GM21423 (cell line): ENCODE measurements around the gene PCDHA8.
"Not testable (repeated sequence)": the region's sequence is repeated elsewhere in the genome, so short reads cannot be mapped to it uniquely, and the experiment has no call there.

ENCODE experiments used
- ATAC-seq: cut with Tn5 transposase; IDR thresholded peaks from one replicate; pipeline ENCODE4 v1.9.1; 2021; ENCODE audit warnings: mild to moderate bottlenecking, moderate library complexity; ENCODE audit not compliant: unreplicated experiment

PCDHA8 gene, protein sequence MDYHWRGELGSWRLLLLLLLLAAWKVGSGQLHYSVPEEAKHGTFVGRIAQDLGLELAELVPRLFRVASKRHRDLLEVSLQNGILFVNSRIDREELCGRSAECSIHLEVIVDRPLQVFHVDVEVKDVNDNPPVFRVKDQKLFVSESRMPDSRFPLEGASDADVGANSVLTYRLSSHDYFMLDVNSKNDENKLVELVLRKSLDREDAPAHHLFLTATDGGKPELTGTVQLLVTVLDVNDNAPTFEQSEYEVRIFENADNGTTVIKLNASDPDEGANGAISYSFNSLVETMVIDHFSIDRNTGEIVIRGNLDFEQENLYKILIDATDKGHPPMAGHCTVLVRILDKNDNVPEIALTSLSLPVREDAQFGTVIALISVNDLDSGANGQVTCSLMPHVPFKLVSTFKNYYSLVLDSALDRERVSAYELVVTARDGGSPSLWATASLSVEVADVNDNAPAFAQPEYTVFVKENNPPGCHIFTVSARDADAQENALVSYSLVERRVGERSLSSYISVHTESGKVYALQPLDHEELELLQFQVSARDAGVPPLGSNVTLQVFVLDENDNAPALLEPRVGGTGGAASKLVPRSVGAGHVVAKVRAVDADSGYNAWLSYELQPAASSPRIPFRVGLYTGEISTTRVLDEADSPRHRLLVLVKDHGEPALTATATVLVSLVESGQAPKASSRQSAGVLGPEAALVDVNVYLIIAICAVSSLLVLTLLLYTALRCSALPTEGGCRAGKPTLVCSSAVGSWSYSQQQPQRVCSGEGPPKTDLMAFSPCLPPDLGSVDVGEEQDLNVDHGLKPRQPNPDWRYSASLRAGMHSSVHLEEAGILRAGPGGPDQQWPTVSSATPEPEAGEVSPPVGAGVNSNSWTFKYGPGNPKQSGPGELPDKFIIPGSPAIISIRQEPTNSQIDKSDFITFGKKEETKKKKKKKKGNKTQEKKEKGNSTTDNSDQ

DNA sequence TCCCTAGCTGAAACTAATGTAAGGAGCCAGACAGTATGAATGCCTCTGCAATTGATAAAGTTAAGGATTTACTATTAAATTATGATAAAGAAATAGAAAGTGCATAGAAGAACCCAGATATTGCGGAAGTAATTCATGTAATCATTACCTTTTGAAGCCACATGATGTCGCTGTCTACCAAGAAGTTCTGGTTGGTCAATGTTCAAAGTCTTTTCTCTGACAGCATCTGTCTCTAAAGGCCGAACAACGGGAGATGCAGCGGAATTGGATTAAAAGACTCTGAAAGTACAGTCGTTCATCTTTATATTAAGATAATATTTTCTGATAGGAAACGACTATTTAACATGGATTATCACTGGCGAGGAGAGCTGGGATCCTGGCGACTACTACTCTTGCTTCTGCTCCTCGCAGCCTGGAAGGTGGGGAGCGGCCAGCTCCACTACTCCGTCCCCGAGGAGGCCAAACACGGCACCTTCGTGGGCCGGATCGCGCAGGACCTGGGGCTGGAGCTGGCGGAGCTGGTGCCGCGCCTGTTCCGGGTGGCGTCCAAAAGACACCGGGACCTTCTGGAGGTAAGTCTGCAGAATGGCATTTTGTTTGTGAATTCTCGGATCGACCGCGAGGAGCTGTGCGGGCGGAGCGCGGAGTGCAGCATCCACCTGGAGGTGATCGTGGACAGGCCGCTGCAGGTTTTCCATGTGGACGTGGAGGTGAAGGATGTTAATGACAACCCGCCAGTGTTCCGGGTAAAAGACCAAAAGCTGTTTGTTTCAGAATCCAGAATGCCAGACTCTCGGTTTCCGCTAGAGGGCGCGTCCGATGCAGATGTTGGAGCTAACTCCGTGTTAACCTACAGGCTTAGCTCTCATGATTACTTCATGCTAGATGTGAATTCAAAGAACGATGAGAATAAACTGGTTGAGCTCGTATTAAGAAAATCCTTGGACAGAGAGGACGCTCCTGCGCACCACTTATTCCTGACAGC is at the start of gene PCDHA8:
Gene PCDHA8 (plus strand): TSS at position 210 of the 985 bp plus-strand sequence. CDS start 135 bp downstream, at position 345.
- no peak for ATAC-seq

DNA sequence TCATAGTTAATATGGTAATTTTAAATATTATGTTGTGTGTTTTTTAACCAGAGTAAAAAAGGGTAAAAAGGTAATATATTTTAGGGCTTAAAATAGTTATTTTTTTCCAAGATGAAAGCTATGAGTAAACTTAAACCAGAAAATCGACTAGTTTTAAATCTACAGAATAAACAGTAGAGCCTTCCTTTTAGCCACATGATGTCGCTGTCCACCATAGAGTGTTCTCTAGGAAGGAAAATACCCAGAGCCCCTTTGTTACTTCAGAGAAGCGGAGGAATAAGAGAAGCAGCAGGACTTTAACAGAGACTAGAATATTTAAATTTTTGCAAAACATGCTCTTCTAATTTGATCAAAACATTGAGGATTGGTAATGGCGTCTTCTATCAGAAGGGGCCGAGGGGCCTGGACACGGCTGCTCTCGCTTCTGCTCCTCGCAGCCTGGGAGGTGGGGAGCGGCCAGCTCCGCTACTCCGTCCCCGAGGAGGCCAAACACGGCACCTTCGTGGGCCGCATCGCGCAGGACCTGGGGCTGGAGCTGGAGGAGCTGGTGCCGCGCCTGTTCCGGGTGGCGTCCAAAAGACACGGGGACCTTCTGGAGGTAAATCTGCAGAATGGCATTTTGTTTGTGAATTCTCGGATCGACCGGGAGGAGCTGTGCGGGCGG is 46.3 kb upstream of the PCDHA8 start, which contains the start of gene PCDHA2:
Gene PCDHA2 (plus strand): TSS at position 258 of the 664 bp plus-strand sequence.
- ATAC-seq = no peak

DNA sequence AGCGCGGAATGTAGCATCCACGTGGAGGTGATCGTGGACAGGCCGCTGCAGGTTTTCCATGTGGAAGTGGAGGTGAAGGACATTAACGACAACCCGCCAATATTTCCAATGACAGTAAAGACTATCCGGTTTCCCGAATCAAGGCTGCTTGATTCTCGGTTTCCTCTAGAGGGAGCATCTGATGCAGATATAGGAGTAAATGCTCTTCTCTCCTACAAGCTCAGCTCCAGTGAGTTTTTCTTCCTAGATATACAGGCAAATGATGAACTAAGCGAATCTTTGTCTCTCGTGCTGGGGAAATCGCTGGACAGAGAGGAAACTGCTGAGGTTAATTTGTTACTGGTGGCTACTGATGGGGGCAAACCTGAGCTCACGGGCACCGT is 45.7 kb upstream of the PCDHA8 start:
- ATAC-seq = no peak

DNA sequence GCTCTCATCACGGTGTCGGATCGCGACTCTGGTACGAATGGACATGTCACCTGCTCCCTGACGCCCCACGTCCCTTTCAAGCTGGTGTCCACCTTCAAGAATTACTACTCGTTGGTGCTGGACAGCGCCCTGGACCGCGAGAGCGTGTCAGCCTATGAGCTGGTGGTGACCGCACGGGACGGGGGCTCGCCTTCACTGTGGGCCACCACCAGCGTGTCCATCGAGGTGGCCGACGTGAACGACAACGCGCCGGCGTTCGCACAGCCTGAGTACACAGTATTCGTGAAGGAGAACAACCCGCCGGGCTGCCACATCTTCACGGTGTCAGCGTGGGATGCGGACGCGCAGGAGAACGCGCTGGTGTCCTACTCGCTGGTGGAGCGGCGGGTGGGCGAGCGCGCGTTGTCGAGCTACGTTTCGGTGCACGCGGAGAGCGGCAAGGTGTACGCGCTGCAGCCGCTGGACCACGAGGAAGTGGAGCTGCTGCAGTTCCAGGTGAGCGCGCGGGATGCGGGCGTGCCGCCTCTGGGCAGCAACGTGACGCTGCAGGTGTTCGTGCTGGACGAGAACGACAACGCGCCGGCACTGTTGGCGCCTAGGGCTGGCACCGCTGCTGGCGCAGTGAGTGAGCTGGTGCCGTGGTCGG is 44.8 kb upstream of the PCDHA8 start:
- ATAC-seq = not testable (repeated sequence)

DNA sequence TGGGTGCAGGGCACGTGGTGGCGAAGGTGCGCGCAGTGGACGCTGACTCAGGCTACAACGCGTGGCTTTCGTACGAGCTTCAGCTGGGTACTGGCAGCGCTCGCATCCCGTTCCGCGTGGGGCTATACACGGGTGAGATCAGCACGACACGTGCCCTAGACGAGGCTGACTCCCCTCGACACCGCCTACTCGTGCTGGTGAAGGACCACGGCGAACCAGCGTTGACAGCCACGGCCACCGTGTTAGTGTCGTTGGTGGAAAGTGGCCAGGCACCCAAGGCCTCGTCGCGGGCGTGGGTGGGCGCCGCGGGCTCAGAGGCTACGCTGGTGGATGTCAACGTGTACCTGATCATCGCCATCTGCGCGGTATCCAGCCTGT is 44.3 kb upstream of the PCDHA8 start:
- no peak for ATAC-seq

DNA sequence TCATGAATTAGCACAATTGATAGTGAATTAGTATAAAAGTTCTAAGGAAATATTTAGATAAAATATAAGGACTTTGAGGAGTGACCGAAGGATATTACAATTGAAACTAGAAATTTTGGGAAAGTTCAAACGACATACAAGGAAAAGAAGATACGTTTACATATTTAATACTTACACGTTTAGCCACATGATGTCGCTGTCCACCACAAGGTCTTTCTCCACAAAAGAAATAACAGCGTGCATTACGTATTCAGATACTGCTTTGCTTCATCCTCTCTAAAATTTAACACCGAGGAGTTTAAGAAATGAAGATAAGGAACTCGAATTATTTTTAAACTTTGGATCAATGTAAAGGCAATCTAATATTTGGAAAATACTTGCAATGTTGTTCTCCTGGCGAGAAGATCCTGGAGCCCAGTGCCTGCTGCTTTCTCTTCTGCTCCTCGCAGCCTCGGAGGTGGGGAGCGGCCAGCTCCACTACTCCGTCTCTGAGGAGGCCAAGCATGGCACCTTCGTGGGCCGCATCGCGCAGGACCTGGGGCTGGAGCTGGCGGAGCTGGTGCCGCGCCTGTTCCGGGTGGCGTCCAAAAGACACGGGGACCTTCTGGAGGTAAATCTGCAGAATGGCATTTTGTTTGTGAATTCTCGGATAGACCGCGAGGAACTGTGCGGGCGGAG is 40.0 kb upstream of the PCDHA8 start, which contains the start of gene PCDHA3:
Gene PCDHA3 (plus strand): TSS at position 242 of the 678 bp plus-strand sequence.
- ATAC-seq = no peak

DNA sequence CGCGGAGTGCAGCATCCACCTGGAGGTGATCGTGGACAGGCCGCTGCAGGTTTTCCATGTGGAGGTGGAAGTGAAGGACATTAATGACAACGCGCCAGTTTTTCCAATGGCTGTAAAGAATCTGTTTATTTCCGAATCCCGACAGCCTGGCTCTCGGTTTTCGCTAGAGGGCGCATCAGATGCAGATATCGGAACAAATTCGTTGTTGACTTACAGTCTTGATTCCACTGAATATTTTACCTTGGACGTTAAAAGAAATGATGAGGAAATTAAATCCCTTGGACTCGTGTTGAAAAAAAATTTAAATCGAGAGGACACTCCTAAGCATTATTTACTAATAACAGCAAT is 39.5 kb upstream of the PCDHA8 start:
- ATAC-seq = no peak

DNA sequence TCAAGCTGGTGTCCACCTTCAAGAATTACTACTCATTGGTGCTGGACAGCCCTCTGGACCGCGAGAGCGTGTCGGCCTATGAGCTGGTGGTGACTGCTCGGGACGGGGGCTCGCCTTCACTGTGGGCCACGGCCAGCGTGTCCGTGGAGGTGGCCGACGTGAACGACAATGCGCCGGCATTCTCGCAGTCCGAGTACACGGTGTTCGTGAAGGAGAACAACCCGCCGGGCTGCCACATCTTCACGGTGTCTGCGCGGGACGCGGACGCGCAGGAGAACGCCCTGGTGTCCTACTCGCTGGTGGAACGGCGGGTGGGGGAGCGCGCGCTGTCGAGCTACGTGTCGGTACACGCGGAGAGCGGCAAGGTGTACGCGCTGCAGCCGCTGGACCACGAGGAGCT is 38.6 kb upstream of the PCDHA8 start:
- not testable (repeated sequence) for ATAC-seq

DNA sequence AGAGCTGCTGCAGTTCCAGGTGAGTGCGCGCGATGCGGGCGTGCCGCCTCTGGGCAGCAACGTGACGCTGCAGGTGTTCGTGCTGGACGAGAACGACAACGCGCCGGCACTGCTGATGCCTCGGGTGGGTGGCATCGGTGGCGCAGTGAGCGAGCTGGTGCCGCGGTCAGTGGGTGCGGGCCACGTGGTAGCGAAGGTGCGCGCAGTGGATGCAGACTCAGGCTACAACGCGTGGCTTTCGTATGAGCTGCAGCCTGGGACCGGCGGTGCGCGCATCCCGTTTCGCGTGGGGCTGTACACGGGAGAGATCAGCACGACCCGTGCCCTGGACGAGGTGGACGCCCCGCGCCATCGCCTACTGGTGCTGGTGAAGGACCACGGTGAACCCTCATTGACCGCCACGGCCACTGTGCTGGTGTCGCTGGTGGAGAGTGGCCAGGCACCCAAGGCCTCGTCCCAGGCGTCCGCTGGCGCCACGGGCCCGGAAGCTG is 38.2 kb upstream of the PCDHA8 start:
- ATAC-seq = no peak

DNA sequence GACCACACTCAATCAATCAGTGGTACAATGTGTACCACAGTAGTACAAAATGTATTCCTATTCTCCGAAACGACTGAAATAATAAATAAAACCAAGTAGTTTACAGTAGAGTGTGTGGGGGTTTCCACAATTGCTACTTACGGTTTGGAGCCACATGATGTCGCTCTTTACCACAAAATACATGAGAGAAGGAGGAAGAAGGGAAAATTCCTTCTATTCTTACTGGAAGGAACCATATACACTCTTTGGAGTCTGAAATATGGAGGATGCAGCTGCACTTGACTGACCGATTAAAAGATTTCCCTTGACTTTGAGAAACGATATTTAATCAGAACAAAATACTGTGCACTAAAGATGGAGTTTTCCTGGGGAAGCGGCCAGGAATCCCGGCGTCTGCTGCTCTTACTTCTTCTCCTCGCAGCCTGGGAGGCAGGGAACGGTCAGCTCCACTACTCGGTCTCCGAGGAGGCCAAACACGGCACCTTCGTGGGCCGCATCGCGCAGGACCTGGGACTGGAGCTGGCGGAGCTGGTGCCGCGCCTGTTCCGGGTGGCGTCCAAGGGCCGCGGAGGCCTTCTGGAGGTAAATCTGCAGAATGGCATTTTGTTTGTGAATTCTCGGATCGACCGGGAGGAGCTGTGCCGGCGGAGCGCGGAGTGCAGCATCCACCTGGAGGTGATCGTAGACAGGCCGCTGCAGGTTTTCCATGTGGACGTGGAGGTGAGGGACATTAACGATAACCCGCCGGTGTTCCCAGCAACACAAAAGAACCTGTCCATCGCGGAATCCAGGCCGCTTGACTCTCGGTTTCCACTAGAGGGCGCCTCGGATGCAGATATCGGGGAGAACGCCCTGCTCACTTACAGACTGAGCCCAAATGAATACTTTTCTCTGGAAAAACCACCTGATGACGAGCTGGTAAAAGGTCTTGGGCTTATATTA is 33.9 kb upstream of the PCDHA8 start, which contains the start of gene PCDHA4:
Gene PCDHA4 (plus strand): TSS at position 235 of the 942 bp plus-strand sequence.
- no peak for ATAC-seq

DNA sequence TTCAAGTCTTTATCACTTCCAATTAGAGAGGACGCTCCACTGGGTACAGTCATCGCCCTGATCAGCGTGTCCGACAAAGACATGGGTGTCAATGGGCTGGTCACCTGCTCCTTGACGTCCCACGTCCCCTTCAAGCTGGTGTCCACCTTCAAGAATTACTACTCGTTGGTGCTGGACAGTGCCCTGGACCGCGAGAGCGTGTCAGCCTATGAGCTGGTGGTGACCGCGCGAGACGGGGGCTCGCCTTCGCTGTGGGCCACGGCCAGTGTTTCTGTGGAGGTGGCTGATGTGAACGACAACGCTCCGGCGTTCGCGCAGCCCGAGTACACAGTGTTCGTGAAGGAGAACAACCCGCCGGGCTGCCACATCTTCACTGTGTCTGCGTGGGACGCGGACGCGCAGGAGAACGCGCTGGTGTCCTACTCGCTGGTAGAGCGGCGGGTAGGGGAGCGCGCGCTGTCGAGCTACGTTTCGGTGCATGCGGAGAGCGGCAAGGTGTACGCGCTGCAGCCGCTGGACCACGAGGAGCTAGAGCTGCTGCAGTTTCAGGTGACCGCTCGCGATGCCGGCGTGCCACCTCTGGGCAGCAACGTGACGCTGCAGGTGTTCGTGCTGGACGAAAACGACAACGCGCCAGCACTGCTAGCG is 32.6 kb upstream of the PCDHA8 start:
- ATAC-seq = not testable (repeated sequence)

DNA sequence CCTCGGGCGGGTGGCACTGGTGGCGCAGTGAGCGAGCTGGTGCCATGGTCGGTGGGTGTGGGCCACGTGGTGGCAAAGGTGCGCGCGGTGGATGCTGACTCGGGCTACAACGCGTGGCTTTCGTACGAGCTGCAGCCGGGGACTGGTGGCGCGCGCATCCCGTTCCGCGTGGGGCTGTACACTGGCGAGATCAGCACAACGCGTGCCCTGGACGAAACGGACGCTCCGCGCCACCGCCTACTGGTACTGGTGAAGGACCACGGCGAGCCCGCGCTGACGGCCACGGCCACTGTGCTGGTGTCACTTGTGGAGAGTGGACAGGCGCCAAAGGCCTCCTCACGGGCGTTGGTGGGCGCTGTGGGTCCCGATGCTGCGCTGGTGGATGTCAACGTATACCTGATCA is 32.1 kb upstream of the PCDHA8 start:
- ATAC-seq = no peak

DNA sequence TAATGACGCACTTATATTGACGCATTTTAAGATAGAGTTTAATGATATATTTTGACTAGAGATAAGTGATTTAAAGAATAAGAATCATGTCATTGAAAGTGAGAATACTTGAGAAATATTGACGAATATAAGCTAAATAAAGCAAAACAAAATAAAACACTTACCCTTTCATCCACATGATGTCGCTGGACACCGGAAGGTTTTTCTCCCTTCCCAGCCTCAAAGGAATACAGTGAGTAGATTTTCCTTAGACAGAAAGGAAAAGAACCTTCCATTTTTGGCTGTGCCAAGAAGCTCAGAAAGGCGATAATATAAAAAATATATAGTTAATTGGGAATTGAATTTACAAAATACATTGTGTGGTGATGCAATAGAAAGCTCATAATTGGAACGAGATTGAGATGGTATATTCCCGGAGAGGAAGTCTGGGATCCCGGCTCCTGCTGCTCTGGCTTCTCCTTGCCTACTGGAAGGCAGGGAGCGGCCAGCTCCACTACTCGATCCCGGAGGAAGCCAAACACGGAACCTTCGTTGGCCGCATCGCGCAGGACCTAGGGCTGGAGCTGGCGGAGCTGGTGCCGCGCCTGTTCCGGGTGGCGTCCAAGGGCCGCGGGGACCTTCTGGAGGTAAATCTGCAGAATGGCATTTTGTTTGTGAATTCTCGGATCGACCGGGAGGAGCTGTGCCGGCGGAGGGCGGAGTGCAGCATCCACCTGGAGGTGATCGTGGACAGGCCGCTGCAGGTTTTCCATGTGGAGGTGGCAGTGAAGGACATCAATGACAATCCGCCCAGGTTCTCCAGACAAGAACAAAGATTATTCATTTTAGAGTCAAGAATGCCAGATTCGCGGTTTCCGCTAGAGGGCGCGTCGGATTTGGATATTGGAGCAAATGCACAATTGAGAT is 19.4 kb upstream of the PCDHA8 start, which contains the start of gene PCDHA5:
Gene PCDHA5 (plus strand): TSS at position 239 of the 906 bp plus-strand sequence.
- no peak for ATAC-seq

DNA sequence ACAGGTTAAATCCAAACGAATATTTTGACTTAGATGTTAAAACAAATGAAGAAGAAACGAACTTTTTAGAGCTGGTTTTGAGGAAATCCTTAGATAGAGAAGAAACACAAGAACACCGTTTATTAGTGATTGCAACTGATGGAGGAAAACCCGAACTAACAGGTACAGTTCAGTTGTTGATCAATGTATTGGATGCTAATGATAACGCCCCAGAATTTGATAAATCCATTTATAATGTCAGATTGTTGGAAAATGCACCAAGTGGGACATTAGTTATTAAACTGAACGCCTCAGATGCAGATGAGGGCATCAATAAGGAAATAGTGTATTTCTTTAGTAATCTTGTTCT is 18.7 kb upstream of the PCDHA8 start:
- ATAC-seq = no peak

DNA sequence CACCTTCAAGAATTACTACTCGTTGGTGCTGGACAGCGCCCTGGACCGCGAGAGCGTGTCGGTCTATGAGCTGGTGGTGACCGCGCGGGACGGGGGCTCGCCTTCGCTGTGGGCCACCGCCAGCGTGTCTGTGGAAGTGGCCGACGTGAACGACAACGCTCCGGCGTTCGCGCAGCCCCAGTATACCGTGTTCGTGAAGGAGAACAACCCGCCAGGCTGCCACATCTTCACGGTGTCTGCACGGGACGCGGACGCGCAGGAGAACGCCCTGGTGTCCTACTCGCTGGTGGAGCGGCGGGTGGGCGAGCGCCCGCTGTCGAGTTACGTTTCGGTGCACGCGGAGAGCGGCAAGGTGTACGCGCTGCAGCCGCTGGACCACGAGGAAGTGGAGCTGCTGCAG is 18.0 kb upstream of the PCDHA8 start:
- not testable (repeated sequence) for ATAC-seq

DNA sequence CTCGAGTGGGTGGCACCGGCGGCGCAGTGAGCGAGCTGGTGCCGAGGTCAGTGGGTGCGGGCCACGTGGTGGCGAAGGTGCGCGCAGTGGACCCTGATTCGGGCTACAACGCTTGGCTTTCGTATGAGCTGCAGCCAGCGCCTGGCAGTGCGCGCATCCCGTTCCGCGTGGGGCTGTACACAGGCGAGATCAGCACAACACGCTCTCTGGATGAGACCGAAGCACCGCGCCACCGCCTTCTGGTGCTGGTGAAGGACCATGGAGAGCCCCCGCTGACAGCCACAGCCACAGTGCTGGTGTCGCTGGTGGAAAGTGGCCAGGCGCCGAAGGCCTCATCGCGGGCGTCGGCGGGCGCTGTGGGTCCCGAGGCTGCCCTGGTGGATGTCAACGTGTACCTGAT is 17.5 kb upstream of the PCDHA8 start:
- no peak for ATAC-seq
